Adrenal gland (tissue), 12 donors: ENCODE data around the gene TRMT1. TPM values are rescaled to one million over a fixed set of nuclear protein-coding genes. Genes with fewer than 3 reads are reported as not detected.

Experiments used
- DNase-seq, 7 donors: peaks; one replicate each; pipeline ENCODE4 v3.0.0-alpha.2; 2019 to 2020
- H3K27ac ChIP-seq, 5 donors: fragments of 200-600 bp; sonication (generic) in 4 of 5; 1 replicate in 3 of 5; 2 replicates in 2 of 5; pipeline versions ENCODE4 v1.5.1 to v1.8.0; 2016 to 2020; ENCODE audit warnings: mild to moderate bottlenecking in 1 of 5
- H3K27me3 ChIP-seq: fragments of 200-600 bp; 2 replicates; pipeline ENCODE4 v1.8.0; 2021
- H3K36me3 ChIP-seq, 2 donors: fragments of 200-600 bp; replicated peaks in 1 of 2; 1 replicate in 1 of 2; 2 replicates in 1 of 2; pipeline versions ENCODE4 v1.5.1 to v1.8.0; 2018 to 2022
- H3K4me1 ChIP-seq, 2 donors: fragments of 200-600 bp; replicated peaks in 1 of 2; 1 replicate in 1 of 2; 2 replicates in 1 of 2; pipeline versions ENCODE4 v1.5.1 to v1.8.0; 2018 to 2021
- H3K4me3 ChIP-seq, 4 donors: fragments of 200-600 bp; sonication (generic) in 3 of 4; one replicate each; pipeline ENCODE4 v1.5.1; 2016 to 2018
- H3K9me3 ChIP-seq, 3 donors: fragments of 200-600 bp; sonication (generic) in 1 of 3; replicated peaks in 1 of 3; 1 replicate in 2 of 3; 2 replicates in 1 of 3; pipeline versions ENCODE4 v1.5.1 to v1.8.0; 2016 to 2021
- CTCF ChIP-seq, 6 experiments: fragments of 450-650 bp in 4 of 6; fragments of 200-600 bp in 2 of 6; sonication (generic) in 1 of 6; IDR thresholded peaks; 1 replicate in 5 of 6; 2 replicates in 1 of 6; pipeline versions ENCODE4 v1.5.1 to v1.8.0; 2016 to 2021; ENCODE audit warnings: antibody characterized with exemption in 6 of 6, mild to moderate bottlenecking in 2 of 6, moderate library complexity in 1 of 6
- POLR2A ChIP-seq, 2 donors: fragments of 450-650 bp; IDR thresholded peaks; one replicate each; pipeline ENCODE4 v1.6.1; 2017; ENCODE audit warnings: antibody characterized with exemption in 2 of 2, mild to moderate bottlenecking in 2 of 2, moderate library complexity in 1 of 2
- WGBS, 4 donors: extraction: QIAGEN DNeasy Blood & Tissue Kit in 2 of 4; methylation state at CpG; one replicate each; pipeline versions ENCODE4 v1.1.5 to v1.1.7; 2013 to 2017; 5-methylcytosine and 5-hydroxymethylcytosine counted together
- intact Hi-C, 2 donors: fragments of 100-400 bp; cut with DNase I; formaldehyde crosslinking; loops; one replicate each; pipeline versions ENCODE4 v1.14.1 to v1.15.0; 2022 to 2023
- polyA plus RNA-seq, 3 donors: library from polyadenylated mRNA; stranded (reverse); fragments of 200-250 nt in 2 of 3; fragments of 350-450 nt in 1 of 3; fragmentation: Illumina TruSeq in 1 of 3; extraction: RNeasy Lipid Tissue Mini Kit (QIAGEN cat#74804) in 1 of 3; gene quantifications; one replicate each; pipeline ENCODE4 v1.2.3, GENCODE V29; 2013 to 2014
- total RNA-seq, 9 donors: library from RNA; depleted of rRNA in 4 of 9; stranded (reverse); fragments of >200 nt in 4 of 9; fragments of 120-200 nt in 1 of 9; fragmentation: NEBNext Ultra II Directional in 1 of 9; extraction: Animal tissue kit (Norgen Biotek cat#: 25700) in 1 of 9; gene quantifications; one replicate each; pipeline versions ENCODE4 v1.1.0 to v1.2.4, GENCODE V29; 2013 to 2023
- donor health status: healthy with polysubstance abuse.
- donor health status: Bipolar disorder and iron deficiency.
- donor health status: DM: yes; HTN: yes; CAD: no.
- donor health status: DM: no; HTN: no; CAD: no.
- donor health status: DM: no; HTN: no; CAD: no.
- donor health status: DM: yes; HTN: yes; CAD: no.

Gene TRMT1
- total and polyA plus RNA-seq, 12 donors, result 13.4 to 229 (median 35.4) TPM

GRCh38 chr19:13066226-13066625 is 50.3 kb downstream of the TRMT1 start:
- no peaks in the 10 kb centered on the region for H3K9me3 ChIP-seq
- no peak overlapping the region for H3K4me3 ChIP-seq
- intact Hi-C loops, result no loop called here
- no peaks in the 10 kb centered on the region for H3K27me3 ChIP-seq
- TF ChIP-seq CTCF (IDR thresholded peaks at IDR 0.05) (no peak), POLR2A (IDR thresholded peaks at IDR 0.05) (no peak)
- no peaks in the 10 kb centered on the region for H3K36me3 ChIP-seq
- H3K4me1 ChIP-seq, result peaks cover 0 to 14% of the 10 kb centered on the region in 2 donors
- WGBS, 4 donors, result 65 to 90% (median 81%) methylated on average over 3 to 5 of the region's 5 CpGs
- H3K27ac ChIP-seq, result no peak overlapping the region
- no peak for DNase-seq

- peak overlapping the region in 1 of 5 donors; percentile 3 for H3K27ac ChIP-seq
- DNase-seq, result no peak
- H3K9me3 ChIP-seq, result no peaks in the 10 kb centered on the region
- H3K4me3 ChIP-seq, result no peak overlapping the region
- no peaks in the 10 kb centered on the region for H3K27me3 ChIP-seq
- H3K4me1 ChIP-seq, result peaks cover 11 to 29% of the 10 kb centered on the region in 2 donors
- TF ChIP-seq POLR2A (IDR thresholded peaks at IDR 0.05) (no peak), CTCF (IDR thresholded peaks at IDR 0.05) (no peak)
- WGBS, 4 donors, result 67 to 81% (median 72%) methylated on average over 3 to 6 of the region's 6 CpGs
- H3K36me3 ChIP-seq, result no peaks in the 10 kb centered on the region
- intact Hi-C loops, result loop anchor here in 1 of 2 donors (5.0 kb wide), 1 partner anchor 82 kb away; no protein-coding TSS in a partner anchor
These were observed 52.4 kb downstream of the TRMT1 start for GRCh38 chr19:13064092-13064489.

- Histone ChIP-seq H3K9me3 (no peaks in the 10 kb centered on the region), H3K27ac (peak overlapping the region in 1 of 5 donors; percentile 3), H3K4me3 (no peak overlapping the region), H3K36me3 (no peaks in the 10 kb centered on the region), H3K4me1 (peaks cover 11 to 29% of the 10 kb centered on the region in 2 donors), H3K27me3 (no peaks in the 10 kb centered on the region)
- intact Hi-C loops, result loop anchor here in 1 of 2 donors (5.0 kb wide), 1 partner anchor 81 kb away; no protein-coding TSS in a partner anchor
- TF ChIP-seq POLR2A (IDR thresholded peaks at IDR 0.05) (no peak), CTCF (IDR thresholded peaks at IDR 0.05) (no peak)
- WGBS, 4 donors, result 62 to 78% (median 70%) methylated on average over 5 of the region's 5 CpGs
- no peak for DNase-seq
These were observed 53.0 kb downstream of the TRMT1 start for GRCh38 chr19:13063461-13064091.

- no peak for DNase-seq
- Histone ChIP-seq H3K36me3 (no peaks in the 10 kb centered on the region), H3K4me3 (no peak overlapping the region), H3K27ac (peak overlapping the region in 1 of 5 donors; percentile 8), H3K27me3 (no peaks in the 10 kb centered on the region), H3K9me3 (no peaks in the 10 kb centered on the region), H3K4me1 (peaks cover 11 to 29% of the 10 kb centered on the region in 2 donors)
- no peak for TF ChIP-seq POLR2A (IDR thresholded peaks at IDR 0.05)
- no peak for TF ChIP-seq CTCF (IDR thresholded peaks at IDR 0.05)
- intact Hi-C loops, result loop anchor here in 1 of 2 donors (5.0 kb wide), 1 partner anchor 80 kb away; no protein-coding TSS in a partner anchor
These were observed 54.2 kb downstream of the TRMT1 start for GRCh38 chr19:13062317-13062716.
